SIG-M5 (cell line): ENCODE measurements around the gene CCL22.
"Not testable (repeated sequence)": the region's sequence is repeated elsewhere in the genome, so short reads cannot be mapped to it uniquely, and the experiment has no call there.

Experiments
- DNase-seq: peaks from one replicate; lab custom pipeline; 2025; lab: John Stamatoyannopoulos, UW

The CCL22 gene

GRCh38 chr16:57358527-57359095 is at the start of gene CCL22:
TSS of gene CCL22 (plus strand) at chr16:57358783. CDS start at chr16:57358817, 34 bp downstream.
- no peak for DNase-seq

GRCh38 chr16:57310801-57311200 is 47.8 kb upstream of the CCL22 start:
- no peak for DNase-seq

GRCh38 chr16:57313509-57313908 is 45.1 kb upstream of the CCL22 start:
- no peak for DNase-seq

- no peak for DNase-seq
These were observed 44.3 kb upstream of the CCL22 start for GRCh38 chr16:57314161-57314785.

GRCh38 chr16:57315416-57315815 is 43.2 kb upstream of the CCL22 start:
- no peak for DNase-seq

- no peak for DNase-seq
These were observed 42.1 kb upstream of the CCL22 start for GRCh38 chr16:57316390-57317017.

GRCh38 chr16:57318240-57318970 is 40.2 kb upstream of the CCL22 start:
- DNase-seq = no peak

GRCh38 chr16:57319646-57320045 is 38.9 kb upstream of the CCL22 start:
- DNase-seq = no peak

GRCh38 chr16:57324749-57325148 is 33.8 kb upstream of the CCL22 start:
- no peak for DNase-seq

- no peak for DNase-seq
These were observed 33.1 kb upstream of the CCL22 start for GRCh38 chr16:57325458-57325857.

- no peak for DNase-seq
These were observed 28.8 kb upstream of the CCL22 start for GRCh38 chr16:57329718-57330327.

GRCh38 chr16:57331355-57331754 is 27.2 kb upstream of the CCL22 start:
- no peak for DNase-seq

- no peak for DNase-seq
These were observed 25.2 kb upstream of the CCL22 start for GRCh38 chr16:57333402-57333801.

GRCh38 chr16:57335366-57335765 is 23.2 kb upstream of the CCL22 start:
- DNase-seq = no peak

GRCh38 chr16:57341062-57341440 is 17.5 kb upstream of the CCL22 start:
- no peak for DNase-seq

GRCh38 chr16:57341441-57342303 is 16.9 kb upstream of the CCL22 start:
- no peak for DNase-seq

GRCh38 chr16:57342606-57343005 is 16.0 kb upstream of the CCL22 start:
- DNase-seq = not testable (repeated sequence)

GRCh38 chr16:57343221-57343620 is 15.4 kb upstream of the CCL22 start:
- no peak for DNase-seq

- DNase-seq = not testable (repeated sequence)
These were observed 14.5 kb upstream of the CCL22 start for GRCh38 chr16:57344094-57344493.

GRCh38 chr16:57345021-57345420 is 13.6 kb upstream of the CCL22 start:
- no peak for DNase-seq

- DNase-seq = no peak
These were observed 12.8 kb upstream of the CCL22 start for GRCh38 chr16:57345666-57346204.
